Activated CD8-positive, alpha-beta memory T cell treated with anti-CD3 and anti-CD28 coated beads, Interleukin-2, amount 10 ng/mL, durations not matched to agents 7 days and 5 days (primary cell): Measurements from ENCODE around the gene AR. TPM values are rescaled to one million over a fixed set of nuclear protein-coding genes. Genes with fewer than 3 reads are reported as not detected.

ENCODE experiments used
- ATAC-seq: fragments of 150-1000 bp; cut with Tn5 transposase; one replicate; pipeline ENCODE4 v1.10.0; 2021; ENCODE audit warnings: moderate library complexity
- CTCF ChIA-PET: fragments of 350-600 bp; sonication (Branson Sonifier 250); formaldehyde crosslinking; loops from one replicate; lab custom pipeline; 2021; ENCODE audit warnings: antibody characterized with exemption; lab: Charles Lee
- DNase-seq: peaks from one replicate; pipeline ENCODE4 v3.0.0-alpha.2; 2020
- H3K27ac Mint-ChIP-seq: one replicate; pipeline ENCODE4 v1.8.0; 2021; ENCODE audit warnings: mild to moderate bottlenecking, mixed read lengths
- H3K27me3 Mint-ChIP-seq: one replicate; pipeline ENCODE4 v1.8.0; 2021; ENCODE audit warnings: mixed read lengths
- H3K36me3 Mint-ChIP-seq: one replicate; pipeline ENCODE4 v1.8.0; 2021; ENCODE audit warnings: mild to moderate bottlenecking, mixed read lengths
- H3K4me1 Mint-ChIP-seq: one replicate; pipeline ENCODE4 v1.8.0; 2021; ENCODE audit warnings: mixed read lengths
- H3K4me3 Mint-ChIP-seq: one replicate; pipeline ENCODE4 v1.8.0; 2021; ENCODE audit warnings: mild to moderate bottlenecking, moderate library complexity, mixed read lengths
- H3K9me3 Mint-ChIP-seq: one replicate; pipeline ENCODE4 v1.8.0; 2022; ENCODE audit warnings: low read depth, mixed read lengths
- total RNA-seq, 2 experiments: library from RNA; stranded (reverse); gene quantifications; one replicate each; pipeline ENCODE4 v1.2.3, GENCODE V29; 2021

AR gene
- total RNA-seq, result under 1 TPM in 1 of 2 experiments, not detected in 1; 0.06 TPM

- H3K9me3 Mint-ChIP-seq, result no peaks in the 10 kb centered on the region
- CTCF ChIA-PET, result no interaction called here
These were observed at the start of gene AR for GRCh38 chrX:67543818-67544217. Gene AR (plus strand): TSS chrX:67544021. CDS start chrX:67545147, 1,126 bp downstream.

GRCh38 chrX:67500617-67501016, 43.2 kb upstream of the AR start:
- CTCF ChIA-PET, result no interaction called here

More at GRCh38 chrX:67543818-67544217, at the start of gene AR:
- DNase-seq (no peak), ATAC-seq (no peak)
- Mint-ChIP-seq H3K27ac (no peak within 1 kb of the TSS), H3K36me3 (no peaks in the 10 kb centered on the region), H3K4me3 (no peak within 1 kb of the TSS), H3K27me3 (peaks cover 26% of the 10 kb centered on the region), H3K4me1 (no peaks in the 10 kb centered on the region)

GRCh38 chrX:67503004-67503403, 40.8 kb upstream of the AR start:
- peaks cover 3% of the 10 kb centered on the region for H3K9me3 Mint-ChIP-seq
- no peaks in the 10 kb centered on the region for H3K4me1 Mint-ChIP-seq
- ATAC-seq, result no peak
- H3K36me3 Mint-ChIP-seq, result no peaks in the 10 kb centered on the region
- H3K27ac Mint-ChIP-seq, result no peak overlapping the region
- DNase-seq, result no peak
- H3K4me3 Mint-ChIP-seq, result no peak overlapping the region
- H3K27me3 Mint-ChIP-seq, result no peaks in the 10 kb centered on the region
- CTCF ChIA-PET, result no interaction called here

More at GRCh38 chrX:67500617-67501016, 43.2 kb upstream of the AR start:
- Mint-ChIP-seq H3K9me3 (peaks cover 3% of the 10 kb centered on the region), H3K36me3 (no peaks in the 10 kb centered on the region), H3K27ac (no peak overlapping the region), H3K4me1 (no peaks in the 10 kb centered on the region), H3K27me3 (no peaks in the 10 kb centered on the region), H3K4me3 (no peak overlapping the region)
- no peak for DNase-seq
- no peak for ATAC-seq

- Mint-ChIP-seq H3K27ac (no peak overlapping the region), H3K9me3 (peaks cover 3% of the 10 kb centered on the region), H3K4me1 (no peaks in the 10 kb centered on the region), H3K36me3 (no peaks in the 10 kb centered on the region), H3K4me3 (no peak overlapping the region), H3K27me3 (no peaks in the 10 kb centered on the region)
- CTCF ChIA-PET, result no interaction called here
- no peak for ATAC-seq
- no peak for DNase-seq
These were observed 40.4 kb upstream of the AR start for GRCh38 chrX:67503453-67503852.

GRCh38 chrX:67520671-67521070, 23.1 kb upstream of the AR start:
- no peak overlapping the region for H3K4me3 Mint-ChIP-seq
- H3K27me3 Mint-ChIP-seq, result no peaks in the 10 kb centered on the region
- CTCF ChIA-PET, result no interaction called here
- DNase-seq, result no peak
- no peaks in the 10 kb centered on the region for H3K36me3 Mint-ChIP-seq
- no peak for ATAC-seq
- peaks cover 4% of the 10 kb centered on the region for H3K9me3 Mint-ChIP-seq
- no peak overlapping the region for H3K27ac Mint-ChIP-seq
- H3K4me1 Mint-ChIP-seq, result no peaks in the 10 kb centered on the region

GRCh38 chrX:67523002-67523681, 20.7 kb upstream of the AR start:
- Mint-ChIP-seq H3K27me3 (no peaks in the 10 kb centered on the region), H3K9me3 (peaks cover 4% of the 10 kb centered on the region), H3K4me3 (no peak overlapping the region), H3K27ac (no peak overlapping the region), H3K4me1 (no peaks in the 10 kb centered on the region), H3K36me3 (no peaks in the 10 kb centered on the region)
- DNase-seq (no peak), ATAC-seq (no peak)
- CTCF ChIA-PET, result no interaction called here

- no peak for DNase-seq
- Mint-ChIP-seq H3K4me3 (no peak overlapping the region), H3K27me3 (no peaks in the 10 kb centered on the region), H3K9me3 (peaks cover 4% of the 10 kb centered on the region), H3K4me1 (no peaks in the 10 kb centered on the region), H3K36me3 (no peaks in the 10 kb centered on the region), H3K27ac (no peak overlapping the region)
- no peak for ATAC-seq
- CTCF ChIA-PET, result no interaction called here
These were observed 19.9 kb upstream of the AR start for GRCh38 chrX:67523932-67524331.

- Mint-ChIP-seq H3K9me3 (peaks cover 4% of the 10 kb centered on the region), H3K4me3 (no peak overlapping the region), H3K4me1 (no peaks in the 10 kb centered on the region), H3K36me3 (no peaks in the 10 kb centered on the region), H3K27ac (no peak overlapping the region), H3K27me3 (no peaks in the 10 kb centered on the region)
- CTCF ChIA-PET, result no interaction called here
- DNase-seq (no peak), ATAC-seq (no peak)
These were observed 19.4 kb upstream of the AR start for GRCh38 chrX:67524428-67524827.

- DNase-seq (no peak), ATAC-seq (no peak)
- no peaks in the 10 kb centered on the region for H3K36me3 Mint-ChIP-seq
- no peaks in the 10 kb centered on the region for H3K27me3 Mint-ChIP-seq
- no peaks in the 10 kb centered on the region for H3K4me1 Mint-ChIP-seq
- CTCF ChIA-PET, result no interaction called here
- no peak overlapping the region for H3K4me3 Mint-ChIP-seq
- peaks cover 2% of the 10 kb centered on the region for H3K9me3 Mint-ChIP-seq
- no peak overlapping the region for H3K27ac Mint-ChIP-seq
These were observed 18.7 kb upstream of the AR start for GRCh38 chrX:67524950-67525691.

- Mint-ChIP-seq H3K27me3 (no peaks in the 10 kb centered on the region), H3K27ac (no peak overlapping the region), H3K9me3 (no peaks in the 10 kb centered on the region), H3K36me3 (no peaks in the 10 kb centered on the region), H3K4me1 (no peaks in the 10 kb centered on the region), H3K4me3 (no peak overlapping the region)
- DNase-seq (no peak), ATAC-seq (no peak)
- CTCF ChIA-PET, result no interaction called here
These were observed 7.3 kb upstream of the AR start for GRCh38 chrX:67536564-67536963.

GRCh38 chrX:67538383-67538782, 5.4 kb upstream of the AR start:
- Mint-ChIP-seq H3K27ac (no peak overlapping the region), H3K4me3 (no peak overlapping the region), H3K4me1 (no peaks in the 10 kb centered on the region), H3K27me3 (no peaks in the 10 kb centered on the region), H3K9me3 (no peaks in the 10 kb centered on the region), H3K36me3 (no peaks in the 10 kb centered on the region)
- ATAC-seq, result no peak
- no peak for DNase-seq
- CTCF ChIA-PET, result no interaction called here

- CTCF ChIA-PET, result no interaction called here
- ATAC-seq, result no peak
- Mint-ChIP-seq H3K4me1 (no peaks in the 10 kb centered on the region), H3K27me3 (peaks cover 26% of the 10 kb centered on the region), H3K4me3 (no peak overlapping the region), H3K27ac (no peak overlapping the region), H3K36me3 (no peaks in the 10 kb centered on the region), H3K9me3 (no peaks in the 10 kb centered on the region)
- DNase-seq, result no peak
These were observed 637 bp downstream of the AR start for GRCh38 chrX:67544281-67545035.

- H3K36me3 Mint-ChIP-seq, result no peaks in the 10 kb centered on the region
- ATAC-seq (no peak), DNase-seq (no peak)
- peaks cover 26% of the 10 kb centered on the region for H3K27me3 Mint-ChIP-seq
- H3K4me3 Mint-ChIP-seq, result no peak overlapping the region
- no peak overlapping the region for H3K27ac Mint-ChIP-seq
- H3K4me1 Mint-ChIP-seq, result no peaks in the 10 kb centered on the region
- no peaks in the 10 kb centered on the region for H3K9me3 Mint-ChIP-seq
- CTCF ChIA-PET, result no interaction called here
These were observed 1.4 kb downstream of the AR start for GRCh38 chrX:67545036-67545821.
